Fibroblast of mammary gland (primary cell): ENCODE results near the gene LRRN4.

ENCODE experiments used
- DNase-seq: peaks from one replicate; pipeline ENCODE4 v3.0.0-alpha.2; 2010; ENCODE audit warnings: low read depth
- H3K4me3 ChIP-seq: 2 replicates; pipeline ENCODE4 v1.5.1; 2011; ENCODE audit warnings: low read depth, mild to moderate bottlenecking, low read length, moderate library complexity; ENCODE audit not compliant: control insufficient read depth
- CTCF ChIP-seq: conservative IDR thresholded peaks from 2 replicates; pipeline ENCODE4 v1.5.1; 2011; ENCODE audit warnings: low read depth, low read length, inconsistent platforms; ENCODE audit not compliant: control insufficient read depth, insufficient read depth

Gene LRRN4

GRCh38 chr20:6044115-6044514 is 9.7 kb downstream of the LRRN4 start:
- no peak for DNase-seq
- TF ChIP-seq CTCF = no peak

GRCh38 chr20:6041808-6042265 is 12.0 kb downstream of the LRRN4 start:
- TF ChIP-seq CTCF = no peak
- H3K4me3 ChIP-seq = no peak overlapping the region
- DNase-seq = no peak

More at GRCh38 chr20:6044115-6044514, 9.7 kb downstream of the LRRN4 start:
- H3K4me3 ChIP-seq = no peak overlapping the region

- no peak for DNase-seq
- H3K4me3 ChIP-seq = no peak overlapping the region
- TF ChIP-seq CTCF = no peak
Measured at GRCh38 chr20:6040958-6041807, 12.7 kb downstream of the LRRN4 start.

- TF ChIP-seq CTCF = no peak
- no peak for DNase-seq
- H3K4me3 ChIP-seq = no peak overlapping the region
Measured at GRCh38 chr20:6040540-6040939, 13.3 kb downstream of the LRRN4 start.

GRCh38 chr20:6039766-6040165 is 14.1 kb downstream of the LRRN4 start:
- TF ChIP-seq CTCF = no peak
- no peak overlapping the region for H3K4me3 ChIP-seq
- DNase-seq = no peak

GRCh38 chr20:6038256-6038655 is 15.6 kb downstream of the LRRN4 start:
- no peak for DNase-seq
- TF ChIP-seq CTCF = no peak
- no peak overlapping the region for H3K4me3 ChIP-seq
